Activated CD4-positive, alpha-beta T cell treated with anti-CD3 and anti-CD28 coated beads for 4 hours (primary cell): Measurements from ENCODE around the gene TBX18.

Experiments used
- DNase-seq, 2 donors: peaks; one replicate each; pipeline ENCODE4 v3.0.0-alpha.2; 2020

The TBX18 gene

GRCh38 chr6:84764332-84765049 lies at the start of gene TBX18:
TBX18 (minus strand) TSS chr6:84764598; CDS start chr6:84764181, 417 bp downstream.
- no peak for DNase-seq

- DNase-seq, result no peak
Observed at GRCh38 chr6:84811351-84811750, 47.0 kb upstream of the TBX18 start.

DNA sequence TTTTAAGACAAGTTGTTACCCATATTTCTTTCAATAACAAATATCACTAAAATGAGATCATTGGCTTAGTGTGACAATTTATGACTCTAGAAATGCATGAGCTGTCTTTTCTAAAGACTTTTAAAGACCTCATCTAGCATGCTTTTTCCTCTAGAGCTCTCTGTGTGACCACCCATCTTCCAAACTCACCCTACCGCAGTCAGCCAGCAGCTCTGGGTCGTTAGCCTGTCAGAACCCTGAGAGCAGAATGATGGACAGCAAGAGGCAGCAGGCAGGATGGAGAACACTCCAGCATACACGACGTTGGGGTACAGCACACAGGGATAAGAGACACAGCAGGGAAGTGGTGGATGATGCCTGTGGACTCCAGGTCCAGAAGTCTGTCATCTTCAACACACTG lies 45.1 kb upstream of the TBX18 start:
- DNase-seq, result no peak

DNA sequence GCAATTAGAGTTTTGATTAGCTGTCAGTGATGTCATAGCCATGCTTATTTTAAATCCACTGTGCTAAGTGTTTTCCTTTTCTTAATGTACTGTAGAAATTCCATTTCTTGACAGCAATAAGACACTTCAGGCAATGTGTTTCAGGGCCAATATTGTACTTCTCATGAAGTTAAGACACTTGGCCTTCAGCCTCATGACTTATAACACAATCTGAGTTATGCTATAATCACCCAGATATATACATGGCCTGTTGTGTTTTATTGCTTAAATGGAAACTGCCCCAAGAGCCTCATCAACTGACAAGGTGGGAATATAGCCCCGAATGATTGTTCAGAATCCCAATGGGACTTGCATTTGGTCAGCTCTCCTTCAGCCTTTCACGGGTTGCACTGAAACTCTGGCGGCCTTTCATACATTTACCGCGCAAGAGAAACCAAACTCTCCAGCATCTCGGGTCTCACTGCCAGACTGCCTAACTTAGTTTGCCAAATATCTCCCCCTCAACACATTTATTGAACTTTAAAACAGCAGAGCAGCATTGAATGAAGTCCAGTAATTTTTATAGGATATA lies 44.2 kb upstream of the TBX18 start:
- DNase-seq, result no peak

DNA sequence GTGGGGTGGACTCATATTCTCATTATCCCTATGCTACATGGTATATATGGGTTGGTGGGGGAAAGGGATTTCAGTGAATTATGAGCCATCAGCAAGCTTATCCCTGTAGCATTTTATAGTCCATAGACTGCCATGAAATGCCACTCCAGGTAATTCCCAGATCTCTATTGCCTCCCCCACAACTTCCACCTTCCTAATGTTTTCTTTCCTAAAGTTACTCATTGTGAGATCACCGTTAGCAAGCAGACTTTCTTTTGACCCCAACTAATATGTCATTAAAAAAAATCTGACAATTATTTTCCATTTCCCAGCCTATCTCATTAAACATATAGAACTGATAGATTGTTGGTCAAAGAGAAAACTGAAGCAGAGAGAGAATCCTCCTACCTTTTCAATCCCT lies 40.7 kb upstream of the TBX18 start:
- no peak for DNase-seq

- no peak for DNase-seq
Observed at GRCh38 chr6:84804720-84805119, 40.3 kb upstream of the TBX18 start.

GRCh38 chr6:84801250-84801649 lies 36.9 kb upstream of the TBX18 start:
- no peak for DNase-seq

- DNase-seq, result no peak
Observed at GRCh38 chr6:84798257-84798656, 33.9 kb upstream of the TBX18 start.

DNA sequence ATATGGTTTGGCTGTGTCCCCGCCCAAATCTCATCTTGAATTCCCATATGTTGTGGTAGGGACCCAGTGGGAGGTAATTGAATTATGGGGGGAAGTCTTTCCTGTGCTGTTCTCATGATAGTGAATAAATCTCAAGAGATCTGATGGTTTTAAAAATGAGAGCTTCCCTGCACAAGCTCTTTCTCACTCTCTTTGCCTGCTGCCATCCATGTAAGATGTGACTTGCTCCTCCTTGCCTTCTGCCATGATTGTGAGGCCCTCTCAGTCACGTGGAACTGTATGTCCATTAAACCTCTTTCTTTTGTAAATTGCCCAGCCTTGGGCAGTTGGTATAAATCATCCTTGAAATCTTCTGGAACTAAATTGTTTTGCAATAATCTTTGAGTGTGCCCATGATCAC lies 31.9 kb upstream of the TBX18 start:
- DNase-seq, result no peak

DNA sequence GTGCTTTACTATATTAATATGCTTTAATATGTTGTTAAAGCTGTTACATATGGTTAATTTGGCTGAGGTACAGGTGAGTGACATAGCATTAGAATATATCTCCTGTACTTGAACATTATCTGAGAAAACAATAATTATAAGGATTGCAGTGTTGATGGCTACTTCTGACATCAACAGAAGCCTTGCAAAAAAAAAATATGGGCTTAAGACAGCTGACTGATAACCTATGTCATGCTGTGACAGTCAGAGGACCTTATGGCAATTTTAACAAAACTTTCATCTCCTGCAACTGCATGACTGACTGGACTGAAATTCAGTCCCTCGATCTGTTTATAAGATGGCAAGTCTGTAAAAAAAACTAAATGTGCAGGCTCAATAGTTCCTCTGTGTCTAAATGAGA lies 27.5 kb upstream of the TBX18 start:
- DNase-seq, result no peak

DNA sequence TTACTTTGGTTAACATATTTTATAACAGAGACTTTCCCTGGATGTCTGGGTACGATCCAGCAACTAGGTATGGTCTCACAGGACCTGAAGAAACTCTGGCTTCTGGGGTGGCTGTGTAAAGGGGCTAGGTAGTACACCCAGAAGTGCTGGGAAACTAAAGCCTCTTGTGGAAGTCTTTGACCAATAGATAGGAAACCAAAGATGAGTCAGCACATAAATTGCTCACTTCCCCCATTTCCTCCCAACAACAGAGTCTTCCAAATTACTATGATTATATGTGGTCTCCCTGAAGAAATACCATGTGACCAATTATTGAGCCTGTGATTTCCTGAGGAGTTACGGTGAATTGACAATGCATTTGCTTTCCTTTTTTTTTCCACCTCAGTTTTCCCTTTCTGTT lies 26.8 kb upstream of the TBX18 start:
- DNase-seq, result no peak

DNA sequence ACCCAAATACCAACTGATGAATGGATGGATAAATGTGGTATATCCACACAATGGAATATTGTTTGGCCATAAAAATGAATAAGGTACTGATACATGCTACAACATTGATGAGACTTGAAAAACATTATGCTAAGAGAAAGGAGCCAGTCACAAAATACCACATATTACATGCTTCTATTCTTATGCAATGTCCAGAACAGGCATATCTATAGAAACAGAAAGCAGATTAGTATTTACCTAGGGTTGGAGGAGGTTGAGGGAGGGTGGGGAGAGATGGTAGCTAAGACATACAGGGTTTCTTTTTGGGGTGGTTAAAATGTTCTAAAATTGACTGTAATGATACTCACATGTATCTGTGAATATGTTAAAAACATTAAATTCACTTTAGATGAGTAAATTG lies 24.8 kb upstream of the TBX18 start:
- no peak for DNase-seq

DNA sequence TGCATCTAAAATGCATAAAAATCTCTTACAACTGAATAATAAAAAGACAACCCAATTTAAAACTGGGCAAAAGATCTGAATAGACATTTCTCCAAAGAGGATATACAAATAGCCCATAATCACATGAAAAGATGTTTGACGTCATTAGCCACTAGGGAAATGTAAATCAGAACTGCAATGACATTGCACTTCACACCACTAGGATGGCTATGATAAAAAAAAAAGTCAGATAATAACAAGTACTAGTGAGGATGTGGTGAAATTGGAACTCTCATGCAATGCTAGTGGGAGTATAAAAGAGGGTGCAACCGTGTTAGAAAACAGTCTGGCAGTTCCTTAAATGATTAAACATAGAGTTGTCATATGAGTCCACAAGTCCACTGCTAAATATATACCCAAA lies 24.3 kb upstream of the TBX18 start:
- no peak for DNase-seq

DNA sequence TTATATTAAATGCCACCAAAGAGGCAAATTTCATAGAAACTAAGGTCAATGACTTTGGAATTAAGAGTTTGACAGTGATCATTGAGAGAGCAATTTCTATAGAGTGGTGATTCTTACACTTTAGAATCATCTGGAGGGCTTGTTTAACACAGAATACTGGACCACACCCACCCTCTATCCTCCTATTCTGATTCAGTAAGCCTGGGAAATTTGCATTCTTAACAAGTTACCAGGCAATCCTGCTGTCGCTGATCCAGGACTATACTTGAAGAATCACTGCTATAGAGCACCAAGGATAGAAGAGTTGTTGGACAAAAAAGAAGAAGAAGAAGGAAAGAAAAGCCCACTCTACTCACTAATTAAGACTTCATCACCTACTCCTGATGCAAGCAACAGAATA lies 21.3 kb upstream of the TBX18 start:
- no peak for DNase-seq

DNA sequence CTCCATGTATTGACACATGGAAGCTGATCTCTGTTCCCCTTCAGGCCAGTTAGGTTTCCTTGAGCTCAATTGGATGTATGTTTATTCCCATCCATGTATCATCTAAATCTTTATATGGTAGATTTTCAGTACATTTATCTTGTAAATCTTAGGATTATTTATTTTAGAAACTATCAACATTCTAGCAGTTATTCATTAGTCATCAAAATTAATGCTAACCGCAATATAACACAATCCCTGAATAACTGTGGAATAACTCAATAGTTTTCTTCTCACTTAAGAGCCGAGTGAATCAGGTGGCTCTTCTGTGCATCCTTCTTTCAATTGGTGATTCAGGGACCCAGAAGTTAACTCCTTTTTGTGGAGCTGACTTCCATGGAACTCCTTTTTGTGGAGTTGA lies 15.5 kb upstream of the TBX18 start:
- no peak for DNase-seq

DNA sequence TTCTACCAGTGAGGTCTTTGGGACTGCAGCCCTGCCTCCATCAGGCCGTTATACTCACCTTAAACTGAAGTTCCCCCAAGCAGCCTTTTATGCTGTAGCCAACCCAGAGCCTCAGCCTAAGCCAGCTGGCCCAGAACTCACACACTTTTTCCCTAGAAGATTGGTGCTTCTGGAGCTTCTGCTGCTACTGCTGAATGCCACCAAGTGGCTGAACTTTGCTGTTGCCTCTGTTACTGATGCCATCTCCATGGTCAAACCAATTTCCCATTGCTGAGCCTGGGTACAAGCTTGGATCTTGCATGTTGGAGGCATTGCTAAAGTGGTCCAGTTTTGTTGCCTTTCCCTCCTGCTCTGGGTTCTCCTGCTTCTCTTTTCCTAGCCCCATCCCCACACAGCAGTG lies 15.0 kb upstream of the TBX18 start:
- no peak for DNase-seq

- DNase-seq, result no peak
Observed at GRCh38 chr6:84777888-84778287, 13.5 kb upstream of the TBX18 start.

- no peak for DNase-seq
Observed at GRCh38 chr6:84776392-84776791, 12.0 kb upstream of the TBX18 start.

- DNase-seq, result no peak
Observed at GRCh38 chr6:84775751-84776150, 11.4 kb upstream of the TBX18 start.

- no peak for DNase-seq
Observed at GRCh38 chr6:84774985-84775284, 10.5 kb upstream of the TBX18 start.

DNA sequence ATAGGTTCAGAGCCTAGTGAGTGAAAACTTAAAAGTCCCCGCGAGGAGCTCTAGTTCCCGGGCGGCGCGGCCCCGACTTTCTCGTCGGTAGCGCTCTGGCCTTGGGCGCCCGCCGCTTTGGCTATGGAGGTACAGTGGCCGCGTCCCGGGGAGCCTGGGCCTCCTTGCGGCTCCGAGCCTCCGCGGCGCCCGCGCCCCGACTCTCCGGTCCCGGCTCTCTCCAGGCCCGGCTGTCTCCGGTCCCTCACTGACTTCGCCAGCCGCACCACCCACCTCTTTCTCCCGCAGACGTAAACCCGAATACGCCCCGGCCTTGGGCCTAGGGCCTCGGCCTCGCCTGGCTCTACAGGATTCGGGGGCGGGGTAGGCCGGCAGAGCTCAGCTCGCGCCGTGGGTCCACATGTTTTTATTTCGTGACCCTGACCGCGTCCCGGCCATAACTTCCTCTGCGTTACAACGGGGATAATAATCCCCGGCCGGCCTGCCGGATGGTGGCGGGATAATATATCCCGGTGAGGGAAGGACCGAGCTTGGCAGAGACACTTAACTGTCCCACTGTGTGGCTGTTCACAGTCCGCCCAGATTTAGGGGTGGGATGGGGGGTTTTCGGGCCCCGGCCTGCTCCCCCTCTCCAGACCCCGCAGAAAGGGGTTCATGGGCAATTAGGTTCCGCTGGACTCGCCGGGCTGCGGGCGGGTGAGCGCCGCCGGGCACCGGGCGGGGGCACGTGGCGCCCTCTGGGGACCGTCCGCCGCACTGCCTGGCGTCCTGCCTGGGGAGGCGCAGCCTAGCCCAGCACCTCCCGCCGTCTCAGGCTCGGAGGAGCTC lies 10.0 kb upstream of the TBX18 start:
- DNase-seq, result no peak

DNA sequence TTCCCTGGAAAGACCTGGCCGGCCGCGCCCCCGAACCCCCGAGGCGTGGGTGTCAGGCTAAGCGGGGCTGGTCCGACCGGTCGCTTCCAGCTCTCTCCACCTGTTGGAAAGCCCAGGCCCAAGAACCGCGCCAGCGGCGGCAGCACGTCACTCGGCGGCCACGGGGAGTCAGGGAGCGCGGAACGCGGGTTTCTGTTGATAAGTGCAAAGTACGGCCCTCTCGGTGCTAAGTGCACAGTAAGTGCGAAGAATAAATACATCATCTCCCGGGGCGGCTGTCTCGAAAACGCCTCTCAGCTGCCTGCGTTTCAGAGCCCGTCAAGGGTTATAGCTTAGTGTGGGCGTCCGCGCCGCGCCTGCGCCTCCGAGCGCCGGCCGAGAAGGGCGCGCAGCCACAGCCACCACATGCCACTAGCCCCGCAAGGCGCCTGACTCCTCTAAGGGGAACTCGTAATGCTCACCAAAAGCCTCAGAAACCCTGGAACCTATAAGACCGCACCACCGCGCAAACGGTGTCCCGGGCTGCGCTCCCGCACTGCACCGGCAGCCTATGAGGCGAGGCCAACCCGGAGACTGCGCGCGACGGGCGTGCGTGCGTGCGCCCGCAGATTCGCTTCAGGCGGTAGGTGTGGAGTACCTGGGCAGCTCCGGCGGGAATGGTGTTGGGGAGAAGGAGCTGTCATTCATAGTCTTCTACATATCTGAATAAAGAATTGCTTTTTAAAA lies 9.2 kb upstream of the TBX18 start:
- DNase-seq, result no peak

- no peak for DNase-seq
Observed at GRCh38 chr6:84773133-84773430, 8.7 kb upstream of the TBX18 start.
